Pancreas (tissue), 10 donors: ENCODE data around the gene KIAA0513. TPM values are rescaled to one million over a fixed set of nuclear protein-coding genes. Genes with fewer than 3 reads are reported as not detected.

ENCODE experiments used
- ATAC-seq, 4 donors: fragments of 200-7000 bp; cut with Tn5 transposase; one replicate each; pipeline versions ENCODE4 v1.8.0 to v1.9.1; 2020; ENCODE audit warnings: mild to moderate bottlenecking in 4 of 4, moderate library complexity in 4 of 4
- DNase-seq, 6 donors: peaks; one replicate each; pipeline ENCODE4 v3.0.0-alpha.2; 2020
- FAIRE-seq: peaks from 2 replicates; lab custom pipeline; 2012; peaks lifted over from hg19 to GRCh38; lab: Jason Lieb, UNC
- H3K27ac ChIP-seq, 4 donors: fragments of 200-600 bp; sonication (generic); 1 replicate in 3 of 4; 2 replicates in 1 of 4; pipeline versions ENCODE4 v1.5.0 to v1.8.0; 2020
- H3K27me3 ChIP-seq, 4 donors: fragments of 200-600 bp; one replicate each; pipeline ENCODE4 v1.8.0; 2021
- H3K36me3 ChIP-seq, 3 donors: fragments of 200-600 bp; sonication (generic) in 1 of 3; one replicate each; pipeline versions ENCODE4 v1.5.0 to v1.8.0; 2020 to 2021
- H3K4me1 ChIP-seq, 3 donors: fragments of 200-600 bp; one replicate each; pipeline ENCODE4 v1.8.0; 2021
- H3K4me3 ChIP-seq, 4 donors: fragments of 200-600 bp; sonication (generic) in 2 of 4; one replicate each; pipeline versions ENCODE4 v1.5.0 to v1.8.0; 2020 to 2021
- H3K9me3 ChIP-seq, 4 donors: fragments of 200-600 bp; one replicate each; pipeline ENCODE4 v1.8.0; 2021
- WGBS, 2 donors: extraction: QIAGEN DNeasy Blood & Tissue Kit; methylation state at CpG; one replicate each; pipeline ENCODE4 v1.1.7; 2013; 5-methylcytosine and 5-hydroxymethylcytosine counted together
- intact Hi-C, 3 donors: fragments of 100-400 bp; cut with DNase I; formaldehyde crosslinking; loops; one replicate each; pipeline versions ENCODE4 v1.11.1 to v1.14.2; 2022
- polyA plus RNA-seq, 2 donors: library from polyadenylated mRNA; stranded (reverse); fragments of 200-250 nt; gene quantifications; one replicate each; pipeline ENCODE4 v1.2.3, GENCODE V29; 2013
- total RNA-seq, 6 donors: library from RNA; stranded (reverse); fragmentation: NEBNext Ultra II Directional in 4 of 6; extraction: Animal tissue kit (Norgen Biotek cat#: 25700) in 4 of 6; gene quantifications; one replicate each; pipeline versions ENCODE4 v1.2.1 to v1.2.4, GENCODE V29; 2021 to 2023
- TF ChIP-seq, protein P1 (sequence below), 4 donors: fragments of 200-600 bp; sonication (generic) in 3 of 4; IDR thresholded peaks; one replicate each; pipeline versions ENCODE4 v1.5.0 to v1.8.0; 2021; ENCODE audit warnings: antibody characterized with exemption in 4 of 4
- donor health status: healthy with polysubstance abuse.
- donor health status: DM: no; HTN: no; CAD: no; lungs with moderate emphysema.
- donor health status: DM: no; HTN: no; CAD: no.
- donor health status: control.
- donor health status: control.
- donor health status: Bipolar disorder and iron deficiency.
- donor health status: DM: yes; HTN: yes; CAD: no.
- donor health status: DM: no; HTN: no; CAD: no.
- donor health status: DM: no; HTN: no; CAD: no.
- donor health status: DM: yes; HTN: yes; CAD: no.

KIAA0513 gene
- total and polyA plus RNA-seq, 8 donors, result 3.5 to 22.1 (median 16.2) TPM

- no peaks in the 10 kb centered on the region for H3K9me3 ChIP-seq
- no peaks in the 10 kb centered on the region for H3K27me3 ChIP-seq
- H3K4me3 ChIP-seq, result no peak overlapping the region
- no peak overlapping the region for H3K27ac ChIP-seq
- H3K4me1 ChIP-seq, result no peaks in the 10 kb centered on the region
- intact Hi-C loops, result no loop called here
- WGBS, 2 donors, result 66% methylated on average over 5 of the region's 5 CpGs
- DNase-seq (no peak), ATAC-seq (no peak), FAIRE-seq (no peak)
- TF ChIP-seq, protein P1, sequence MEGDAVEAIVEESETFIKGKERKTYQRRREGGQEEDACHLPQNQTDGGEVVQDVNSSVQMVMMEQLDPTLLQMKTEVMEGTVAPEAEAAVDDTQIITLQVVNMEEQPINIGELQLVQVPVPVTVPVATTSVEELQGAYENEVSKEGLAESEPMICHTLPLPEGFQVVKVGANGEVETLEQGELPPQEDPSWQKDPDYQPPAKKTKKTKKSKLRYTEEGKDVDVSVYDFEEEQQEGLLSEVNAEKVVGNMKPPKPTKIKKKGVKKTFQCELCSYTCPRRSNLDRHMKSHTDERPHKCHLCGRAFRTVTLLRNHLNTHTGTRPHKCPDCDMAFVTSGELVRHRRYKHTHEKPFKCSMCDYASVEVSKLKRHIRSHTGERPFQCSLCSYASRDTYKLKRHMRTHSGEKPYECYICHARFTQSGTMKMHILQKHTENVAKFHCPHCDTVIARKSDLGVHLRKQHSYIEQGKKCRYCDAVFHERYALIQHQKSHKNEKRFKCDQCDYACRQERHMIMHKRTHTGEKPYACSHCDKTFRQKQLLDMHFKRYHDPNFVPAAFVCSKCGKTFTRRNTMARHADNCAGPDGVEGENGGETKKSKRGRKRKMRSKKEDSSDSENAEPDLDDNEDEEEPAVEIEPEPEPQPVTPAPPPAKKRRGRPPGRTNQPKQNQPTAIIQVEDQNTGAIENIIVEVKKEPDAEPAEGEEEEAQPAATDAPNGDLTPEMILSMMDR (IDR thresholded peaks at IDR 0.05), result no peak
- no peaks in the 10 kb centered on the region for H3K36me3 ChIP-seq
These were observed 77.9 kb downstream of the KIAA0513 start for GRCh38 chr16:85105475-85105874.

DNA sequence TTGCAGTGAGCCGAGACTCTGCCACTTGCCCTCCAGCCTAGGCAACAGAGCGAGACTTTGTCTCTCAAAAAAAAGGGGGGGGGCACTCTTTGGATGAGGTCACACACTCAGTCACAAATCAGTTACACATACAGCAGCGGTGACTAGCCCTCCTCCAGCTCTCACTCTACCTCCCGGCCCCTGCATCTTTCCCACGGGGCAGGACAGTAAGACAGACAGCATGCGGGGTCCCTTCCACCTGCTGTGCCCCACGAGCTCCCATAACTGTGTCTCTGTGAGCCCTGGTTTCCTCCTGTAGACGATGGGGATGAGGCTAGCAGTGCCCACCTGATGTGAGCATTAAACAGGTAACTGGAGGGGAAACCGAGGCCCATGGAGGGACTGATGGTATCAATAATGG lies 79.5 kb downstream of the KIAA0513 start:
- Histone ChIP-seq H3K4me3 (no peak overlapping the region), H3K4me1 (no peaks in the 10 kb centered on the region), H3K27ac (no peak overlapping the region), H3K9me3 (no peaks in the 10 kb centered on the region), H3K27me3 (no peaks in the 10 kb centered on the region), H3K36me3 (no peaks in the 10 kb centered on the region)
- 80 to 84% methylated on average over 9 of the region's 9 CpGs for WGBS, 2 donors
- no peak for FAIRE-seq
- intact Hi-C loops, result no loop called here
- ATAC-seq, result no peak
- TF ChIP-seq, protein P1 (IDR thresholded peaks at IDR 0.05), result no peak
- DNase-seq, result no peak

- no peaks in the 10 kb centered on the region for H3K36me3 ChIP-seq
- no peak for ATAC-seq
- H3K27me3 ChIP-seq, result no peaks in the 10 kb centered on the region
- H3K4me3 ChIP-seq, result no peak overlapping the region
- FAIRE-seq, result no peak
- WGBS, 2 donors, result 77 to 80% methylated on average over 11 of the region's 11 CpGs
- no peak overlapping the region for H3K27ac ChIP-seq
- H3K9me3 ChIP-seq, result no peaks in the 10 kb centered on the region
- intact Hi-C loops, result no loop called here
- DNase-seq, result no peak
- TF ChIP-seq, protein P1 (IDR thresholded peaks at IDR 0.05), result no peak
- H3K4me1 ChIP-seq, result no peaks in the 10 kb centered on the region
These were observed 79.9 kb downstream of the KIAA0513 start for GRCh38 chr16:85107532-85107931.

GRCh38 chr16:85110105-85110504 lies 82.5 kb downstream of the KIAA0513 start:
- Histone ChIP-seq H3K4me3 (no peak overlapping the region), H3K27me3 (no peaks in the 10 kb centered on the region), H3K27ac (no peak overlapping the region), H3K36me3 (no peaks in the 10 kb centered on the region), H3K9me3 (no peaks in the 10 kb centered on the region), H3K4me1 (no peaks in the 10 kb centered on the region)
- ATAC-seq, result no peak
- intact Hi-C loops, result loop anchor here in 2 of 3 donors (10.0 kb wide), 2 partner anchors 115 to 145 kb away; no protein-coding TSS in a partner anchor
- whole genome bisulfite sequencing, 2 donors, result 93 to 96% methylated on average over 19 of the region's 19 CpGs
- TF ChIP-seq, protein P1 (IDR thresholded peaks at IDR 0.05), result no peak
- no peak for FAIRE-seq
- no peak for DNase-seq

GRCh38 chr16:85111184-85111583 lies 83.6 kb downstream of the KIAA0513 start:
- no peak for ATAC-seq
- no peaks in the 10 kb centered on the region for H3K4me1 ChIP-seq
- no peak for DNase-seq
- WGBS, 2 donors, result 82 to 86% methylated on average over 9 of the region's 9 CpGs
- FAIRE-seq, result no peak
- H3K27ac ChIP-seq, result no peak overlapping the region
- intact Hi-C loops, result loop anchor here in 2 of 3 donors (10.0 kb wide), 2 partner anchors 114 to 144 kb away; no protein-coding TSS in a partner anchor
- TF ChIP-seq, protein P1 (IDR thresholded peaks at IDR 0.05), result no peak
- no peaks in the 10 kb centered on the region for H3K36me3 ChIP-seq
- H3K4me3 ChIP-seq, result no peak overlapping the region
- no peaks in the 10 kb centered on the region for H3K9me3 ChIP-seq
- H3K27me3 ChIP-seq, result no peaks in the 10 kb centered on the region
